OCI-LY3 (cell line): Measurements from ENCODE around the gene PRR35.

Experiments used
- EZH2phosphoT487 ChIP-seq: fragments of 200-600 bp; shearing (Covaris generic); IDR thresholded peaks from 2 replicates; pipeline ENCODE4 v1.6.1; 2018; ENCODE audit warnings: antibody characterized with exemption, mixed run types, low read depth
- TF ChIP-seq, protein P1 (sequence below): fragments of 200-600, 300-600 bp; sonication (generic); IDR thresholded peaks from 2 replicates; pipeline ENCODE4 v1.5.1; 2014; ENCODE audit warnings: antibody characterized with exemption, low read length, low read depth

DNA sequence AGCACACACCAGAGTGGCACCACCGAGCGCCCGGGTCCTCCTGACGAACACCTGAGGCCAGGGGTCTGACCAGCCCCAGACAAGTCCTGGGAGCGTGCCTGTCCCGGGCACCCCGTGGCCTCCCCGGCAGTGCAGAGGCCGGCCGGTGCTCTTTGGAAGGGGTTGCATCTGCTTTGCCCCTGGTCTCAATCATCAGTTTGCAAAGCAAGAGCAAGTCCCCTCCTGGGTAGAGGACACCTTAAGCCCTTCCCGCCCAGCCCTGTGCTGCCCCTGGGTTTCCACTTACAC, 44.3 kb upstream of the PRR35 start:
- TF ChIP-seq, protein P1, sequence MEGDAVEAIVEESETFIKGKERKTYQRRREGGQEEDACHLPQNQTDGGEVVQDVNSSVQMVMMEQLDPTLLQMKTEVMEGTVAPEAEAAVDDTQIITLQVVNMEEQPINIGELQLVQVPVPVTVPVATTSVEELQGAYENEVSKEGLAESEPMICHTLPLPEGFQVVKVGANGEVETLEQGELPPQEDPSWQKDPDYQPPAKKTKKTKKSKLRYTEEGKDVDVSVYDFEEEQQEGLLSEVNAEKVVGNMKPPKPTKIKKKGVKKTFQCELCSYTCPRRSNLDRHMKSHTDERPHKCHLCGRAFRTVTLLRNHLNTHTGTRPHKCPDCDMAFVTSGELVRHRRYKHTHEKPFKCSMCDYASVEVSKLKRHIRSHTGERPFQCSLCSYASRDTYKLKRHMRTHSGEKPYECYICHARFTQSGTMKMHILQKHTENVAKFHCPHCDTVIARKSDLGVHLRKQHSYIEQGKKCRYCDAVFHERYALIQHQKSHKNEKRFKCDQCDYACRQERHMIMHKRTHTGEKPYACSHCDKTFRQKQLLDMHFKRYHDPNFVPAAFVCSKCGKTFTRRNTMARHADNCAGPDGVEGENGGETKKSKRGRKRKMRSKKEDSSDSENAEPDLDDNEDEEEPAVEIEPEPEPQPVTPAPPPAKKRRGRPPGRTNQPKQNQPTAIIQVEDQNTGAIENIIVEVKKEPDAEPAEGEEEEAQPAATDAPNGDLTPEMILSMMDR, result no peak
- TF ChIP-seq EZH2phosphoT487, result no peak
